Measurements from ENCODE around the gene TMEM151B. TPM values are rescaled to one million over a fixed set of nuclear protein-coding genes. Genes with fewer than 3 reads are reported as not detected.

TMEM151B gene
- total and polyA plus RNA-seq, 10 of the 15 experiments (the other 5 are each of a cell fraction or from before 2014, with no cell fraction given) = 0.01 to 0.19 (median 0.05) TPM; not detected in 6

GRCh38 chr6:44221291-44221960, 48.8 kb upstream of the TMEM151B start (continued):
- TF ChIP-seq MLLT1 (IDR thresholded peaks at IDR 0.05) = 0 out of 2 replicates have a peak, but pooled peaks have one; percentile 43
- TF ChIP-seq NBN (IDR thresholded peaks at IDR 0.05) = peak; percentile 62; the same call in 1 of the 2 replicates
- TF ChIP-seq PKNOX1 (IDR thresholded peaks at IDR 0.05) = peak; percentile 64
- peak; percentile 65 for TF ChIP-seq RAD21 (IDR thresholded peaks at IDR 0.05; ENCODE audit: insufficient read depth, low read depth, low read length)
- peak; percentile 41 for TF ChIP-seq MEF2B (IDR thresholded peaks at IDR 0.05; ENCODE audit: partially characterized antibody, poor library complexity, severe bottlenecking)
- 0 out of 2 replicates have a peak, but pooled peaks have one; percentile 89 for TF ChIP-seq HDGF (IDR thresholded peaks at IDR 0.05)
- TF ChIP-seq ZNF687 (IDR thresholded peaks at IDR 0.05) = peak; percentile 91
- TF ChIP-seq RELA (IDR thresholded peaks at IDR 0.05; ENCODE audit: borderline replicate concordance, partially characterized antibody) = peak; percentile 19
- no peak for TF ChIP-seq SUPT20H (IDR thresholded peaks at IDR 0.05; ENCODE audit: borderline replicate concordance, control insufficient read depth, low read depth, low read length)
- peak; percentile 84 to 97 (median 88); a peak in 5 of 6 replicates for TF ChIP-seq CTCF (IDR thresholded peaks at IDR 0.05 in 2 of 3, conservative IDR thresholded peaks at IDR 0.05 in 1 of 3; ENCODE audit: control insufficient read depth in 2 of 3, extremely low read depth in 1 of 3, insufficient read depth in 1 of 3, low read depth in 3 of 3, low read length in 3 of 3)
- TF ChIP-seq EED (IDR thresholded peaks at IDR 0.05; ENCODE audit: low read depth) = peak; percentile 35; the same call in 1 of the 2 replicates
- peak; percentile 21; the same call in 1 of the 2 replicates for TF ChIP-seq FOXK2 (IDR thresholded peaks at IDR 0.05)
- peak; percentile 94 for TF ChIP-seq MXI1 (IDR thresholded peaks at IDR 0.05; ENCODE audit: low read depth, low read length)
- peak; percentile 61; the same call in 1 of the 2 replicates for TF ChIP-seq MAX (IDR thresholded peaks at IDR 0.05; ENCODE audit: low read depth, low read length)
- TF ChIP-seq DPF2 (IDR thresholded peaks at IDR 0.05) = no peak
- TF ChIP-seq TARDBP (IDR thresholded peaks at IDR 0.05; ENCODE audit: borderline replicate concordance) = no peak
- TF ChIP-seq HDAC6 (IDR thresholded peaks at IDR 0.05; ENCODE audit: unreplicated experiment) = no peak
- TF ChIP-seq SMARCA5 (IDR thresholded peaks at IDR 0.05) = peak; percentile 84
- peak; percentile 38; the same call in 1 of the 2 replicates for TF ChIP-seq ATF7 (IDR thresholded peaks at IDR 0.05; ENCODE audit: low read depth)
- TF ChIP-seq EP300 (IDR thresholded peaks at IDR 0.05; ENCODE audit: borderline replicate concordance in 1 of 2, control insufficient read depth in 1 of 2, low read depth in 2 of 2, low read length in 2 of 2) = 0 out of 4 replicates have a peak, but pooled peaks of 1 of the 2 experiments have one; percentile 22

All from GM12878 (cell line).